ENCODE data around the gene BBOX1. TPM values are rescaled to one million over a fixed set of nuclear protein-coding genes. Genes with fewer than 3 reads are reported as not detected.

The BBOX1 gene
- total and polyA plus RNA-seq, 7 donors, result not detected

DNA sequence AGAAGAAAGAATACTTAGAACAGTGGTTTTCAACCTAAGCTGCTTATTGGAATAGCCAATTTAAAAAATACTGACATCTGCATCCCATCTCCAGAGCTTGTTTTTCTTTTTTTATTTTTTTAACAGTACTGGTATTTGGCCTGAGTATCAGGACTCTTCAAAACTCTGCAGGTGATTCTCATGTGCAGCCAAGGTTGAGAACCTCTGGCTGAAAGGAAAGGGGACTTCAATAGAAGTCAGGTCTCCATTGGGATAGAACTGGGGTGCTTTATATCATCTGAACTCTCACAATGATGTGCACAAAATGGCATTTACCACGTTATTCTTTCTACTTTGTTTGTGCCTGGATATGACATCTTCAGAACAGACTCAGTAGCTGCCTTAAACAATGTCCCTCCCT, 55.3 kb downstream of the BBOX1 start:
- Histone ChIP-seq H3K9me3 (peaks cover 0 to 2% (median 0%) of the 10 kb centered on the region in 4 donors), H3K36me3 (no peaks in the 10 kb centered on the region), H3K27ac (no peak overlapping the region), H3K27me3 (no peaks in the 10 kb centered on the region), H3K4me3 (no peak overlapping the region), H3K4me1 (no peaks in the 10 kb centered on the region)
- intact Hi-C loops (cut with DNase I), result no loop called here
- WGBS, 2 donors, result 13 to 49% methylated on average over 1 of the region's 1 CpG
- DNase-seq, result no peak
- TF ChIP-seq EP300 (IDR thresholded peaks at IDR 0.05), result no peak
- TF ChIP-seq, protein P1, sequence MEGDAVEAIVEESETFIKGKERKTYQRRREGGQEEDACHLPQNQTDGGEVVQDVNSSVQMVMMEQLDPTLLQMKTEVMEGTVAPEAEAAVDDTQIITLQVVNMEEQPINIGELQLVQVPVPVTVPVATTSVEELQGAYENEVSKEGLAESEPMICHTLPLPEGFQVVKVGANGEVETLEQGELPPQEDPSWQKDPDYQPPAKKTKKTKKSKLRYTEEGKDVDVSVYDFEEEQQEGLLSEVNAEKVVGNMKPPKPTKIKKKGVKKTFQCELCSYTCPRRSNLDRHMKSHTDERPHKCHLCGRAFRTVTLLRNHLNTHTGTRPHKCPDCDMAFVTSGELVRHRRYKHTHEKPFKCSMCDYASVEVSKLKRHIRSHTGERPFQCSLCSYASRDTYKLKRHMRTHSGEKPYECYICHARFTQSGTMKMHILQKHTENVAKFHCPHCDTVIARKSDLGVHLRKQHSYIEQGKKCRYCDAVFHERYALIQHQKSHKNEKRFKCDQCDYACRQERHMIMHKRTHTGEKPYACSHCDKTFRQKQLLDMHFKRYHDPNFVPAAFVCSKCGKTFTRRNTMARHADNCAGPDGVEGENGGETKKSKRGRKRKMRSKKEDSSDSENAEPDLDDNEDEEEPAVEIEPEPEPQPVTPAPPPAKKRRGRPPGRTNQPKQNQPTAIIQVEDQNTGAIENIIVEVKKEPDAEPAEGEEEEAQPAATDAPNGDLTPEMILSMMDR (IDR thresholded peaks at IDR 0.05), result no peak
- TF ChIP-seq POLR2AphosphoS5 (IDR thresholded peaks at IDR 0.05), result no peak
- no peak for TF ChIP-seq POLR2A (IDR thresholded peaks at IDR 0.05)

DNA sequence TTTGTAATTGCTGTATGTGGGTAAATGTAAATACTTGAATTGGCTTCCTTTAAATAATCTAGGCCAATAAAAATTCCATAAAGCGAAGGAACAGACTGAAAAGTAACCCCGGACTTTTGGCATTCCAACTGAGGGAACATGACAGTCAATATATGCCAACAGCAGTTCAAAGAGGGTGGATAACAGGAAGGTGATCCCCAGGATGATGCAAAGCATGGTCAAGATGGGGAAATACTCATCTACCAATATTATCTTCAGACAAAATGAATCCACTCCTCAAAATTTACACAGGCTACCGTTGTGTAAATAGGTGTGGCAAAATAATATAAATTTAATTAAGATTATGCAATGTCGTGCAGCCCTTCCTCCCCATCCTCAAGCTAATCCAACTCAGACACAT, 56.9 kb downstream of the BBOX1 start:
- no peak for DNase-seq
- Histone ChIP-seq H3K4me1 (no peaks in the 10 kb centered on the region), H3K27me3 (no peaks in the 10 kb centered on the region), H3K9me3 (peaks cover 0 to 2% (median 0%) of the 10 kb centered on the region in 4 donors), H3K4me3 (no peak overlapping the region), H3K36me3 (no peaks in the 10 kb centered on the region), H3K27ac (no peak overlapping the region)
- intact Hi-C loops (cut with DNase I), result no loop called here
- TF ChIP-seq, protein P1 (IDR thresholded peaks at IDR 0.05), result no peak
- TF ChIP-seq POLR2A (IDR thresholded peaks at IDR 0.05) (no peak), POLR2AphosphoS5 (IDR thresholded peaks at IDR 0.05) (no peak), EP300 (IDR thresholded peaks at IDR 0.05) (no peak)
- 21 to 68% methylated on average over 4 of the region's 4 CpGs for WGBS, 2 donors

- H3K27ac ChIP-seq, result no peak overlapping the region
- no peaks in the 10 kb centered on the region for H3K36me3 ChIP-seq
- no peak for DNase-seq
- H3K27me3 ChIP-seq, result no peaks in the 10 kb centered on the region
- intact Hi-C loops (cut with DNase I), result no loop called here
- H3K9me3 ChIP-seq, result peaks cover 0 to 2% (median 0%) of the 10 kb centered on the region in 4 donors
- TF ChIP-seq, protein P1 (IDR thresholded peaks at IDR 0.05), result no peak
- TF ChIP-seq POLR2AphosphoS5 (IDR thresholded peaks at IDR 0.05) (no peak), EP300 (IDR thresholded peaks at IDR 0.05) (no peak)
- H3K4me3 ChIP-seq, result no peak overlapping the region
- no peaks in the 10 kb centered on the region for H3K4me1 ChIP-seq
Measured at GRCh38 chr11:27100534-27100933, 59.9 kb downstream of the BBOX1 start.

GRCh38 chr11:27107548-27107947, 66.9 kb downstream of the BBOX1 start:
- Histone ChIP-seq H3K4me1 (peaks cover 0 to 5% (median 2%) of the 10 kb centered on the region in 4 donors), H3K27ac (no peak overlapping the region), H3K4me3 (no peak overlapping the region), H3K9me3 (no peaks in the 10 kb centered on the region), H3K36me3 (no peaks in the 10 kb centered on the region), H3K27me3 (no peaks in the 10 kb centered on the region)
- TF ChIP-seq, protein P1 (IDR thresholded peaks at IDR 0.05), result no peak
- TF ChIP-seq EP300 (IDR thresholded peaks at IDR 0.05) (no peak), POLR2A (IDR thresholded peaks at IDR 0.05) (no peak), POLR2AphosphoS5 (IDR thresholded peaks at IDR 0.05) (no peak)
- DNase-seq, result no peak
- intact Hi-C loops (cut with DNase I), result no loop called here

DNA sequence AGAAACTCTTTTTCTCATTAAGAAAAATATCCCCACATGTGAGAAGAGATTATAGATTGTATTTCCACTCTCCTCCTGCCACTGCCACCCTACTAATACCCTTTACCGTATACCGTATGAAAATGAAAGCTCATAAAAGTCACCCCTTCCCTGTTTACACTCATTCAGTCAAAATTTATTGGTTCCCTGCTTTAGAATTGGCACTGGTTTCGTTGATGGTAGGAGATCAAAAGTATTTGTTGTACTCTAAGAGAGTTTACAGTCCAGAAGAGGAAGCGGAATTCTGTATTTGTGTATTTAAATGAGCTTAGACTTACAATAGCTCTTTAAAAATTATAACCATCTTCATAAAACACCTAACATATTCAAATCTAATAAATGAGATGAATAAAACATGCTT, 68.2 kb downstream of the BBOX1 start:
- no peaks in the 10 kb centered on the region for H3K27me3 ChIP-seq
- intact Hi-C loops (cut with DNase I), result no loop called here
- TF ChIP-seq POLR2A (IDR thresholded peaks at IDR 0.05), result no peak
- no peak for TF ChIP-seq POLR2AphosphoS5 (IDR thresholded peaks at IDR 0.05)
- no peak overlapping the region for H3K4me3 ChIP-seq
- no peaks in the 10 kb centered on the region for H3K9me3 ChIP-seq
- H3K27ac ChIP-seq, result no peak overlapping the region
- peaks cover 0 to 5% (median 2%) of the 10 kb centered on the region in 4 donors for H3K4me1 ChIP-seq
- no peaks in the 10 kb centered on the region for H3K36me3 ChIP-seq
- no peak for DNase-seq
- 10 to 52% methylated on average over 4 of the region's 4 CpGs for WGBS, 2 donors

Data from sigmoid colon (tissue), 7 donors.